Colonic mucosa (tissue), 4 donors: ENCODE data around the gene YWHAQ. TPM values are rescaled to one million over a fixed set of nuclear protein-coding genes. Genes with fewer than 3 reads are reported as not detected.
"Not testable (repeated sequence)": the region's sequence is repeated elsewhere in the genome, so short reads cannot be mapped to it uniquely, and the experiment has no call there.

ENCODE experiments used
- DNase-seq: peaks from one replicate; pipeline ENCODE4 v3.0.0-alpha.2; 2020
- H3K27ac ChIP-seq: fragments of 200-600 bp; one replicate; pipeline ENCODE4 v1.8.0; 2021
- H3K27me3 ChIP-seq: fragments of 200-600 bp; one replicate; pipeline ENCODE4 v1.8.0; 2021
- H3K36me3 ChIP-seq: fragments of 200-600 bp; one replicate; pipeline ENCODE4 v1.8.0; 2021
- H3K4me1 ChIP-seq: fragments of 200-600 bp; one replicate; pipeline ENCODE4 v1.8.0; 2021; ENCODE audit warnings: mild to moderate bottlenecking
- H3K4me3 ChIP-seq: fragments of 200-600 bp; one replicate; pipeline ENCODE4 v1.8.0; 2021
- H3K9ac ChIP-seq, 2 donors: one replicate each; pipeline ENCODE4 v1.7.0; 2013; ENCODE audit warnings: control low read depth in 2 of 2, low read depth in 2 of 2, low read length in 2 of 2
- H3K9me3 ChIP-seq: fragments of 200-600 bp; one replicate; pipeline ENCODE4 v1.8.0; 2021
- CTCF ChIP-seq: fragments of 200-600 bp; IDR thresholded peaks from one replicate; pipeline ENCODE4 v1.8.0; 2022; ENCODE audit warnings: antibody characterized with exemption, mild to moderate bottlenecking
- intact Hi-C: fragments of 100-400 bp; cut with DNase I; formaldehyde crosslinking; loops from one replicate; pipeline ENCODE4 v1.14.1; 2022
- total RNA-seq, 2 donors: library from RNA; stranded (reverse); fragmentation: NEBNext Ultra II Directional in 1 of 2; extraction: Animal tissue kit (Norgen Biotek cat#: 25700) in 1 of 2; gene quantifications; one replicate each; pipeline ENCODE4 v1.2.1, GENCODE V29; 2021
- donor health status: healthy.
- donor health status: DM: no; HTN: no; CAD: no.
- donor health status: DM: no; HTN: no; CAD: no.

YWHAQ gene
- total RNA-seq, 2 donors from 2014 or later = 246 to 299 TPM

- DNase-seq = no peak
- Histone ChIP-seq H3K4me3 (no peak overlapping the region), H3K9ac (no peak overlapping the region), H3K4me1 (no peaks in the 10 kb centered on the region), H3K27me3 (no peaks in the 10 kb centered on the region), H3K9me3 (no peaks in the 10 kb centered on the region), H3K27ac (no peak overlapping the region), H3K36me3 (no peaks in the 10 kb centered on the region)
- no peak for TF ChIP-seq CTCF
- intact Hi-C loops = no loop called here
Observed at GRCh38 chr2:9586465-9586864, 44.3 kb downstream of the YWHAQ start.

- intact Hi-C loops = no loop called here
- H3K27ac ChIP-seq = no peak overlapping the region
- no peak for DNase-seq
- no peak overlapping the region for H3K9ac ChIP-seq
- H3K27me3 ChIP-seq = no peaks in the 10 kb centered on the region
- H3K36me3 ChIP-seq = no peaks in the 10 kb centered on the region
- no peak overlapping the region for H3K4me3 ChIP-seq
- no peaks in the 10 kb centered on the region for H3K9me3 ChIP-seq
- H3K4me1 ChIP-seq = no peaks in the 10 kb centered on the region
- no peak for TF ChIP-seq CTCF
Observed at GRCh38 chr2:9585486-9585885, 45.3 kb downstream of the YWHAQ start.

GRCh38 chr2:9584902-9585301 is 45.9 kb downstream of the YWHAQ start:
- H3K9me3 ChIP-seq, H3K4me3 ChIP-seq, H3K27ac ChIP-seq, H3K9ac ChIP-seq, H3K4me1 ChIP-seq, H3K36me3 ChIP-seq, DNase-seq, intact Hi-C loops, H3K27me3 ChIP-seq: not testable (repeated sequence)

- H3K36me3 ChIP-seq = no peaks in the 10 kb centered on the region
- intact Hi-C loops = no loop called here
Observed at GRCh38 chr2:9582624-9583023, 48.2 kb downstream of the YWHAQ start.

GRCh38 chr2:9578467-9579235 is 52.1 kb downstream of the YWHAQ start:
- H3K36me3 ChIP-seq = no peaks in the 10 kb centered on the region
- no peaks in the 10 kb centered on the region for H3K9me3 ChIP-seq
- no peak overlapping the region for H3K9ac ChIP-seq
- H3K27ac ChIP-seq = no peak overlapping the region
- intact Hi-C loops = no loop called here
- no peaks in the 10 kb centered on the region for H3K4me1 ChIP-seq
- TF ChIP-seq CTCF = no peak
- no peak overlapping the region for H3K4me3 ChIP-seq
- no peaks in the 10 kb centered on the region for H3K27me3 ChIP-seq
- DNase-seq = no peak

More at GRCh38 chr2:9582624-9583023, 48.2 kb downstream of the YWHAQ start:
- no peak overlapping the region for H3K27ac ChIP-seq
- no peaks in the 10 kb centered on the region for H3K27me3 ChIP-seq
- no peaks in the 10 kb centered on the region for H3K9me3 ChIP-seq
- DNase-seq = no peak
- H3K4me1 ChIP-seq = no peaks in the 10 kb centered on the region
- no peak overlapping the region for H3K4me3 ChIP-seq
- no peak for TF ChIP-seq CTCF
- H3K9ac ChIP-seq = no peak overlapping the region

- Histone ChIP-seq H3K36me3 (no peaks in the 10 kb centered on the region), H3K27me3 (no peaks in the 10 kb centered on the region), H3K4me1 (no peaks in the 10 kb centered on the region), H3K4me3 (no peak overlapping the region), H3K27ac (no peak overlapping the region), H3K9me3 (no peaks in the 10 kb centered on the region), H3K9ac (no peak overlapping the region)
- DNase-seq = no peak
- intact Hi-C loops = no loop called here
- no peak for TF ChIP-seq CTCF
Observed at GRCh38 chr2:9574331-9574730, 56.5 kb downstream of the YWHAQ start.
